AG10803 (cell line): ENCODE results near the gene CLIC5.

Experiments
- DNase-seq: peaks from one replicate; pipeline ENCODE4 v3.0.0; 2010; ENCODE audit warnings: low read depth
- H3K4me3 ChIP-seq: 2 replicates; pipeline ENCODE4 v1.5.1; 2011; ENCODE audit warnings: mild to moderate bottlenecking, low read length, control low read depth
- TF ChIP-seq, protein P1 (sequence below): conservative IDR thresholded peaks from 2 replicates; pipeline ENCODE4 v1.5.1; 2011; ENCODE audit warnings: mild to moderate bottlenecking, low read length, control low read depth, inconsistent platforms

Gene CLIC5

DNA sequence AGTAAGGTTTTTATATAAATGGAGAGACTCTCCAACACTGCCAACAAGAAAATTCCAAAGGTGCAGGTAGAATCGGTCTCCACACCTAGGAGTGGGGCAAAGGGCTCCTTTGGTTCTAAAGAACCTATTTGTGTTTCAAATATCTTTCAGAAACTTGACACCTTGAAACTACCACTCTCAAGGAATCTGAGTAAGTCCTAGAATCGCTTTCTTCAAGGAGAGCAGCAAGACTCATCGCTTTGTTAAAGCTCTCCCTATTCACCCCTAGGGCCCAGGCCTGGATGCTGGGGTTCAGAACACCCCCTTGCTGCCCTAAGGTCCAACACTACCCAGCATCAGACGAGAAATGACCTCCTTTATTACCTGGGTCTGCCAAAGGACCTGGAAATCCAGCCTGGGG lies 2.0 kb downstream of the CLIC5 start:
- TF ChIP-seq, protein P1, sequence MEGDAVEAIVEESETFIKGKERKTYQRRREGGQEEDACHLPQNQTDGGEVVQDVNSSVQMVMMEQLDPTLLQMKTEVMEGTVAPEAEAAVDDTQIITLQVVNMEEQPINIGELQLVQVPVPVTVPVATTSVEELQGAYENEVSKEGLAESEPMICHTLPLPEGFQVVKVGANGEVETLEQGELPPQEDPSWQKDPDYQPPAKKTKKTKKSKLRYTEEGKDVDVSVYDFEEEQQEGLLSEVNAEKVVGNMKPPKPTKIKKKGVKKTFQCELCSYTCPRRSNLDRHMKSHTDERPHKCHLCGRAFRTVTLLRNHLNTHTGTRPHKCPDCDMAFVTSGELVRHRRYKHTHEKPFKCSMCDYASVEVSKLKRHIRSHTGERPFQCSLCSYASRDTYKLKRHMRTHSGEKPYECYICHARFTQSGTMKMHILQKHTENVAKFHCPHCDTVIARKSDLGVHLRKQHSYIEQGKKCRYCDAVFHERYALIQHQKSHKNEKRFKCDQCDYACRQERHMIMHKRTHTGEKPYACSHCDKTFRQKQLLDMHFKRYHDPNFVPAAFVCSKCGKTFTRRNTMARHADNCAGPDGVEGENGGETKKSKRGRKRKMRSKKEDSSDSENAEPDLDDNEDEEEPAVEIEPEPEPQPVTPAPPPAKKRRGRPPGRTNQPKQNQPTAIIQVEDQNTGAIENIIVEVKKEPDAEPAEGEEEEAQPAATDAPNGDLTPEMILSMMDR = no peak
- no peak overlapping the region for H3K4me3 ChIP-seq
- no peak for DNase-seq

DNA sequence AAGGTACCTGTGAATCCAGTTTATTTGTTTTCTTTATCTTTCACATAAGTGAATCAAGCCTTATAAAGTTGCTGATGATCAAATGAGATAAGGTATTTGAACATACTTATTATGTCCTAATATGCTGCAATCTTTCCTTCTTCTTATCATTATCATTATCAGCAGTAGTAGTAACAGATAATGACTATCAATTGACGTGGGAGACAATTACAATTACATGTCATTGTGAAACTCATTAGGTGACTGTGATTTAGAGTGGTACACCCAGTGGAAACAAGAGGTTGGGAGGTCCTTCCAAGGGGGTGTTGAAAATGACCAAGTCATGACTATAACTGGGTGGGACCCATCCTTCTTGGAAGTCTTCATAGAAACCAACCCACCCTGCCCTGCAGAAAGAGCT lies 2.8 kb downstream of the CLIC5 start:
- TF ChIP-seq, protein P1 = no peak
- no peak overlapping the region for H3K4me3 ChIP-seq
- no peak for DNase-seq

DNA sequence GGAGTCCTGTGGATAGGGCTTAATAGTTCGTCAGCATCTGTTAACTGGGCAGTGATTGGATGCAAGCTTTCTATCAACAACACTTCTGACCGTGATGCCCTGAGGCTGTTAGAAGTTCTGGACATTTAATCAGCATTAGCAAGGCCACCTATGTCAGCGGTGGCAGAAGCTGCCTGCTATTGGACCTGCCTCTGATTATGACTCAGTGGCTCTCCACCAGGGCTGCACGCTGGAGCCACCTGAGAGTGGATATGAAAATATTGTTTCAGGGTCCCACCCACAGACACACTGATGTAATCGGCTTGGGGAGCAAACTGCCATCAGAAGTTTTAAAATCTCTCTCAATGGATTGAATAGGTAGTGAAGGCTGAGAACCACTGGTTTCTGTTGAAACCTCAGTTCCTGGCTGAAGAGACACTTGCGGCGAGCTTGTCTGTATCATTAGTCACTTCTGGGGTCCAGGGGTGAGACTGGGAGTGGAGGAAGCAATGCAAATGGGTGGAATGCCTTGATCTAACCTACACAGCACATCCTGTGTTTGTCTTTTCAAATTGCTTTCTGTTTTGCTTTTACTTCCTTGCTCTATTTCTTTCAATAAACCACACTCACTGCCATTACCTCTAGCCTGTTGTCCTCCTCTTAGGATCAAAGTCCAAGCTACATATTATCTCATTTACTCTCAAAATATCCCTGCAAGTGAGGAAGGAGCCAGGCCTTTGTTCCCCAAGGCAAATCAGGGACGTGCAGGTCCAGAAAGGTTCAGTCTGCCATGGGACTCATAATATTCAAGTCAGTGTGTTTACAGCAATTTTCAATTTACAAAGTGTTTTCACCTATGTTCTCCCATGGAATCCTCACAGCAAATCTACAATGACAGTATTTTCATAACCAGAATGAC lies 4.2 kb downstream of the CLIC5 start:
- DNase-seq = no peak
- no peak overlapping the region for H3K4me3 ChIP-seq
- TF ChIP-seq, protein P1 = no peak

DNA sequence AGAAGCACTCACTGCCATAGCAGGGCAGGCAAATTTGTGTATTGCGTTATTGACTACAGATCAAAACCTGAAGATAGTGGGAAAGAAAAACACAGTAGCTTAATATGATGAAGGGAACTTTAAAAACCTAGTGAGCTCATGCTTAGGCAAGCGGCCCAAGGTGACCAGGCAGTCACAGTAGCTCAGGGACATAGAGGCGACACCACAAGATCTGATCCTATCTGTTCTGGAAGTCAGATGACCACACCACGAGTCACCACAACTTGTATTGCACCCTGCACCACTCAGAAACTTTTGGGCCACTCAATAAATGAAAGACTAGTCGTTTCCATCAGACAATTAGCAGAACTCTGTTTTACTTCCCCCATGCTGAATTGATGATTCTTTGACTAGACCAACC lies 4.9 kb downstream of the CLIC5 start:
- H3K4me3 ChIP-seq = no peak overlapping the region
- DNase-seq = no peak
- TF ChIP-seq, protein P1 = no peak

DNA sequence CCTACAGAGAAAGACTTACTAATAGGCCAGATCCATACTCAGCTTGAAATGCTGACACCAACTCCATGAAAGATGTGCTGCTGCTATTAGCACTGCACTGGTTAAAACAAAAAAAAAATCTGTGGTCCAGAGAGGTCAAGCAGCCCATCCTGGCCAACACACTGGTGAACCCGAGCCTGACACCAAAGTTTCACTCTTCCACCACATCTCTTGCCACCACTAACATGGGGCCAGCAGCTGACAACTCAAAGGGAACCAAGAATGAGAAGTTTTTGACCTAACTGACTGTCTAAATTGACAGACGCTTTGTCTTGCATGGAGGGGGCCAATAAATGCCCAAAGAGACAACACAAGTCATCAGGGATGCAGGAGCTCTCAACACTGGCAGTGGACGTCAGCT lies 5.4 kb downstream of the CLIC5 start:
- TF ChIP-seq, protein P1 = no peak
- DNase-seq = no peak
- no peak overlapping the region for H3K4me3 ChIP-seq

DNA sequence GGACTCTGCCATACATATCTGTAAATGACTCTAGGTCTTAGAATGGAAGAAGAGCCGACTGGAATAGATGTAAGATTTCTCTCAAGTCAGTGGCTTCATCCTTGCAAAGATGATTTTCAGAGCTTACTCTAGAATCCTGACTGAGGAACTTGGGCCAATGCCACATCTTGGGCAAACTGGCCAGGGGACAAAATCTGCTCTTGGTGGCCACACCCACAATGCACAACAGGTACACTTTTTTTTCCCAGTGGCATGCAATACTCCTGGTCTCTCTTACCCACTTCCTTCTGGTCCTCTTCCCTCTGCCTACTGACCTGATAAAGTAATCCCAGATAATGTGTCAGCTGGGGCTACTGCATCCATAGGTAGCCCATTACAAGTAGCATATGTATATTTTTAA lies 13.4 kb downstream of the CLIC5 start:
- TF ChIP-seq, protein P1 = no peak
- H3K4me3 ChIP-seq = no peak overlapping the region
- no peak for DNase-seq

DNA sequence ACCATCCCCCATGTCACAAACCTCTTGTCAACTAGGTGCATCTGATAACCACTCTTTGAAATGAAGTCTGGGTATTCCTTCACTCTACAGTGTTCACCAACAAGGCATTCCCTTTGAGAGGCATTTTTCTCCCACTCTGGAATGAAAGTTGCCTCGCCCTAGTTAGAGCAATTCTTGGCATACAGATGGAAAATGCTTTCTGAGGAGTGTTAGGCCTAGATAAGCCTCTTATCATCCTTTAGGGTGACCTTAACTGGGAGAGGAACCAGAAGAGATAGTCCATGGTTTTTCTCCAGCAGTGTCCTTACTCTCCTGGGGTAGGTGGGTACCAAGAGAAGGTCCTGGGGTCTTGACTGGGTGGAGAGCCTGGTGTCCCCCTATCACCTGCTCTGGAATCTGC lies 14.8 kb downstream of the CLIC5 start:
- no peak for DNase-seq
- no peak overlapping the region for H3K4me3 ChIP-seq
- TF ChIP-seq, protein P1 = no peak
